HG03280 (cell line): Measurements from ENCODE around the gene TMEFF2.

Experiments
- ATAC-seq: cut with Tn5 transposase; IDR thresholded peaks from one replicate; pipeline ENCODE4 v1.9.1; 2021; ENCODE audit warnings: mild to moderate bottlenecking, moderate library complexity; ENCODE audit not compliant: unreplicated experiment

TMEFF2 gene

DNA sequence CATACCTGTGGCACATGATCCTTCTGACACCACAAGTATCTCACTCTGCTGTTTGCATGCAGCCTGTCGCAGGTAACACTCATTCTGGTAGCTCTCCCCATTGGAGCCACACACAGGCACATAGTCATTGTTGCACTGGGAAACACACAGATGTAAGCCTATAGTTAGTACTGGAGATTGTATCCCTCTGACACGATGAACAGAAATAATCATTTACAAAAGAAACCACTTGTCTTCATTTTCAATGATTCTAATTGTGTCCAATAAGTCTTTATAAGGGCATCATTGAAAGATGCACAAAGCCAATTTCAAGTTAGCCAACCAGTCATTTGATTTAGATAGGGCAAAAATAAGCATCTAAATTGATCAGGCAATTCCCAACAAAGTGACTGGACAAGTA lies 10.4 kb downstream of the TMEFF2 start:
- no peak for ATAC-seq

DNA sequence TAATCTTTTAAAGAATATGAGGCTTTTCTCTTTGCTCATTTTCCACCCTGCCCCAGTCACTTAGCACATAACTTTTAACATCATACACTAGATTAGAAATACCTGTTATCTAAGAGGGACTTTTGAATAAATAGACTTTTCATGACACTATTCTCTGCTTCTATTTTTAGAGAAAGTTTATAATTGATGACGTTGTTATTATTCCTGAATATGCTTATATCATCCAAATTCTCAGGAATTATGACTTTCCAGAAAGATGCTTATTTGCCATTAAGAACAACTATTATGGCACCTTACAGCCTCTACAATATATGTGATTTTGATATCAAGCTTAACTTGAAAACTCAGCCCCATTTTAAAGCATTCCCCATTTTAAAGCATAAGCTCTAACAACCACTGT lies 11.4 kb downstream of the TMEFF2 start:
- no peak for ATAC-seq

DNA sequence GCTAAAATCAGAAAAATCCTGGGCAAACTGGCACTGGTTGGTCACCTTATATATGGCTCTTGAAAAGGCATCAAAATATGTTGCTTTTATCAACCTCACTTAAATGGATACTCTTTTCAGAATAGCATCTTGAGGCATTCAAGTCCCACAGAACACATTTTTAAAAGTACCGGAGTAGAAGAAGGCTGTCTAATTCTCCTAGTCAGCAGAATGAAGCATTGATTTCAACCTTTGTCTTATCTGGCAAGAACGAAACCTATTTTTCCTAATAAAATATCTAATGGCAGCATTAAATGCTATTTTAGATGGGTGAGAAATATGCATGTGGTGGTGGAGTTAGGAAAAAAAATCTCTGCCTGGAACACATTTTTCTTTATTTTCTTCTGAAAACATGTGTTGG lies 27.8 kb downstream of the TMEFF2 start:
- no peak for ATAC-seq

DNA sequence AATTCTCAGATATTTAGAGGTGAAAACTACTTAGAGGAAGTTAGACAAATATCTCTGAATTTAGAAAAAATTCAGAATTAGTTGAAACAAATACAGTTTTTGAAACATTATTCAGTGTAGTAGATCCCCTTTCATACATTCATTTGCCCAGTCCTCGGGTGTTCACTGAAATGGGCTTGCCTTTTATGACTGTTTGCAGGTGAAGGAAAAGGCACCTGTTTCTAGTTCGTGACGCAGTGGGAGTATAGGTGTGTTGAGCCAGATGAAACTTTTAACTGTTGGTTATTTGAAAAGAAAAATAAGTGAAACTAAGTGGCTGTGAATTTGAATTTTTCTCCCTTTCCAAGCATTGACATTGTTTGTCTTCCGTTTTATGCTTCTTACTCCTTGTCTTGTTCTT lies 28.9 kb downstream of the TMEFF2 start:
- ATAC-seq = no peak

DNA sequence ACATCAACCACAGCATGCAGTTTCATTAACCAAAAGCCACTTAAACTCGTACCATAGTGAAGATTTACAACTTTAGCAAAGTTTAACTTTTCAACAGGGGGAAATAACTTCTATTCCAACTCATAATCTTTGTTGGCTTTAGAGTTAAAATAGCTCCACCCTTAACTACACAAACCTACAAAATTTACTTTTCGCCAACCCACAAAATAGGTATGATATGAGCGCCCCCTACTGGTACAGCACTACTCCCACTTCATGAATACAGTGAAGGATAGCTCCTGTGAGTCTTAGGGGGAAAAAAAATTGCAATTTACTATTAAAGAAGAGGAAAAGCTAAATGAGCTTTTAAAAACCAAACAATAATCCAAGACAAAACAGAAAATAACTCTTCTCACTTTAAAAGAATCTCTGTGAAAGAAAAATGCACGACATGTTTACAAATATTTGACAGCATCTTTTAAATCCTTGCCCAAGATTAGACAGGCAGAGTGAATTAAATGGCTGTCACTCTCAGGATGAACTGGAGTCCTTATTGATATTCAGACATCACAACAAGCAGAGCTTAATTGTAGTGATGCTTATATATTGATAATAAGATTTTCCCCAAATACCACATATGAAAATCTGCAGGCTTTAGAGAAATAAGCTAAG lies 32.2 kb downstream of the TMEFF2 start:
- ATAC-seq = no peak

DNA sequence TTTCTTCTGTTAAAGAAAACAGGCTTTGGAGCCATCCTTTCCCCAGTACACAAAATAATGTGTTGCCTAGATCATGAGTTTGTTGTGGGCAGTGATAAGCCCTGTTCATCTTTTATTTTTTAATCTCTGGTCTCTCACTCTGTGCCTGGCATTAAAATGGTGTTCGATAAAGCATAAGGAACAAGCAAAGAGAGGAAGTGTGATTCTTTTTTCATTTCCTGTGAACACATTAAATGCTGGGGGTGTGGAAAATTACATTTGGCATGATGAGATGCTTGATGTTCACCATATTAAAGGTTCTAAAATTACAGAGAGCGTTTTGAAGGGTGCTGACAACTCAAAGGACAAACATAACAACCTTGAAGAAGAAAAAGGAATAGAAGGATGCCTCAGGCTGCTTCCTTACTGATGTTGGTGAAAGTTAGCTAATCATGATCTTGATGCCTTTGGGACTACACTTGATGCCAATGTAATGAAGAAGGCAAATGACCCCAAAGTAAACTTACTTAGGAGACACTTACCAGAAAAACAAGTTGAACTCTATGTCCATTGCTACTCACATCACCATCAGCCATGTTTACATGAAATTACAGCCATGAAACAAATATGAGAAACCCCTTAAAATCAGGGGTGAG lies 33.0 kb downstream of the TMEFF2 start:
- no peak for ATAC-seq

GRCh38 chr2:192159736-192160135 lies 35.0 kb downstream of the TMEFF2 start:
- no peak for ATAC-seq

DNA sequence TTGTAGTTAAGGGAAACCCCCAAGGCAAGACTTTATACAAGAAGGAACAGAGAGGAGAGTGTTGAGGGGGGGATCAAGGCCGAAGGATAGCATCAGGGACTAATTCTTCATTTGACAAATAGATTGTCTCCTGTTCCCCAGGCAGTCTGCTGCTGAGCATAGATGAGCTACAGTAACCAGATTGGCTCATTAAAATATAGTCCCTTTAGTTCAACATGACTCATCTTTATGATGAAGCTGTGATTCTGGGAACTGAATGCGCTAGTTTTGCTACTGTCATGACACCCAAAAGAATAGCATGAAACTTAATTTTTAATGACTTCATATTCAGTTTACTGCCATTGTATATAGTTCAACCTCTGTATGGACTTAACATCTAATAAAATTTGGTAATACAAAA lies 35.5 kb downstream of the TMEFF2 start:
- no peak for ATAC-seq

GRCh38 chr2:192157776-192158175 lies 37.0 kb downstream of the TMEFF2 start:
- ATAC-seq = no peak

DNA sequence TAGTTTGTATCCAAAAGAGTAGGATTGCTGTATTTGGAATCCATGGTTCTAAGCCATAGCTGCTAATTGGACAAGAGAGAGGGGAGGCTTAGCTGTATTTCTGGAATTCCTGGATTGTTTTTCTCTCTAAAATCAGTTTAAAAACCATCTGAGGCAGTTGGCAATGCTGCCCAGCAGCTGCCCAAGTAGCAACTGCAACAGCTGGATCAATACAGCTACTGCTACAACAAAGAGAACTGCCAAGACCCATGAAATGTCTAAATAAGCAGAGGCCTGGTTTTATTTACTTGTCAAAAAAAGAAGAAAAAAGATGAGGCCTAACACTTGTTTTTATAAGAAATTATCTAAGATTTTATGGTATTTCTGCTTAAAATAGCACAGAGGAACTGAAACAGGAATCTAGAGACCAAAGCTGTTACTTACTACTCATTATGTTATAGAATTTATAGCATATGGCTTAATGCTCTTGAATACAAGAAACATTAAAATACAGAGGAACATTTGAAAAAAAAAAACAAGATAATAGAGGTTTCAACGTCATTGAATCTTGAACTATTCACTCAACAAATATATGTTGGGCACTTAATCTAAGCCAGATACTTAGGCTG lies 39.1 kb downstream of the TMEFF2 start:
- no peak for ATAC-seq

- no peak for ATAC-seq
Observed at GRCh38 chr2:192153561-192153960, 41.2 kb downstream of the TMEFF2 start.

- no peak for ATAC-seq
Observed at GRCh38 chr2:192151853-192152252, 42.9 kb downstream of the TMEFF2 start.

DNA sequence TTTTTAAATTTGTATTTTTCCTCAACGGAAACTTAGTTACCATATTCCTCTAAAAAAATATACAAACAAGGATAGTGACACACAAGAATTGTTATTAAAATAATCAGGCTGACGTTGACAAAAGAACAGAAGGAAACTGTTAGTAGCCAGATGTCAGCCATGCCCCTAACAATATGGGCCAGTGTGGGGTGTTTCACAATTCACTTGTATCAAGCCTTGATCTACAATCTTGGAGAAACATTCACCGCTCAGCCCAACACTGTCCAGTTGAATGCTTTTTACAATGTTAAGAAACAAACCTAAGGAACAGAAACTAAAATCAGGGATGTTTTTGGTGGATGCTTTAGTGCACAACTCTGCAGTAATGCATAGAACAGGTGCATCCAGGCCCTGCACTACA lies 44.6 kb downstream of the TMEFF2 start:
- no peak for ATAC-seq

DNA sequence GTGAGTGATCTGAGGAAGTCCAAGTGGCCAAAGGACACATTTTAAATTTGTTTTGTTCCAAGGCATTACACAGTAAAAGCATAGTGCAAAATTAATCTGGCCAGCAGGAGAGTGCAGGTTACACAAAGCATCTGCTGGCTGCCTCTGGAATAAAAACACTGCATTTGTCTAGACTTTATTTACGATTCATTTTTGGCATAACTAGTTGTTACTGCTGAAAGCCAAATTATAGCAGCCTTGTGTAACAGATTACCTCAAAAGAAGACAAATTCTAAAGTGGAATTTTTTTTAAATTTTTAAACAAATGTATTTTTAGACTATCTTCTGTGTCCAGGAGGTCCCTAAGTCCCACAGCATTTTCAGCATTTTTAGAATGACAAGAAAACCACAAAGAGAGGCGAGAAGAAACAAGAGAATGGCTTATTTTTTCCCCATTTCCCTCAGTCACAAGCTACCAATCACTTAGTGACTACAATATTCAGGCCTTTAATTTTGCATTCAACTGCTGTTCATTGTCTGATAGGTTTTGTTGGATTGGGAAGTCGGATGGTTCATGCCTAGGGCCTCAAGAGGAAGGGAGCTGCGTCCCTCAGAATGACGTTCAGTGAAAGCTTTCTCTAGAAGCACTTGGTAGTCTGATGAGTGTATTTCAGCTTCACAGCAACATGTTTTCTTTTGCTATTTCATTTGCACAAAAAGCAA lies 46.0 kb downstream of the TMEFF2 start:
- no peak for ATAC-seq

DNA sequence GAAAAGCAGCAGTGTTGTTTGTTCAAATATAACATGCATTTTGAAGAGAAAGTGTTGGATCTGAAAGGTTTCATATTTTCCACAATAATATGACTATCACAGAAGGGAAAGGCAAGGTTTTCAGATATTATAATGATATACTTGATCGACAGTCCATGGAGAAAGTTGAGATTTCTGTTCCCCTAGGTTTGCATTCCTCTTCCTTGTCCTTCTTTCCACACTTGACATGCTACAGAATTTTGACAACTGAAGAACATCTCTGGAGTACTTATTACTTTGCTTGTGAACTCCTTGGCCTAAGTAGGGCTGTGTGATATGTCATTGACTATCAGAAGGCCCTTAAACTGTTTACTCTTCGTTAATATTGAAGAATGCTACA lies 46.5 kb downstream of the TMEFF2 start:
- ATAC-seq = no peak

DNA sequence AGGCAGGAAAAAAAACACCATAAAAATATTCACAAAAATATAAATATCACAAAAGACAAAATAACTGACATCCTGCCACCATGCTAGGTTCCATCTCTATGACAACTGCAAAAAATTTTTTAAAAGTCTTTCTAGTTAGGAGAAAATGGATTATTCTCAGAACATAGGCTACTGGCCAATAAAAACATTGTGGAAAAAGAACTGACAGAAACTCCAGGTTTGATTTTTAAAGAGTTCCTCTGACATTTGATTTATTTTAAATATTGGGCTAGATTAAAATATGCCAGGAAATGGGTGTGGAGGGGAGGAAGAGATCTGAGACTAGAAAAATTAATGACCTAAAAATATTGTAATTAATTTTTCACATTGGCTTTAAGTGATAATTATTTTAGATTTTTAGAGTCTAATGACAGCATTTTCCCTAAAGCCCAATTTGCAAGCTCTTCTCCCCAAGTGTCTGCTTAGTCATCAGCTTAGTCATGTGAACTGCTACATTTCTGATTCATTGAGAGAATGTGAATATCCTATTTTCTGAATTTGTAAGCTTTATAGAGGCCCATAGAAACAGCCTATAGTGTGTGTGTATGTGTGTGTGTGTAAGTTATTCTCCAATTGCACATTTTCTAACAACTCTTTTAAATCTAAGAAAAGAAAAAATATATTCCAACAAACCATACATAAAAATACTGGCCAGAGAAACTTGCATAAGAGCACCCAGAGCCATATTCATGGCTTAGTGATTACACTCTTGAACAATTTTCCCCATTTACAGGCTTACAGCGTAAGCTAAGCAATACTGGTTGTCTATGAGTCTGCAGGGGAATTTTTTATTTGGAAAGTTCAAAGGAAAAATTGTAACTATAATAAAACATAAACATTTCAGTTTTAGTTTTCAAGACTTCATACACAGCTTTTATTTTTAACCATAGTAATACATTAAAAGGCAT lies 48.4 kb downstream of the TMEFF2 start:
- no peak for ATAC-seq

- ATAC-seq = no peak
Observed at GRCh38 chr2:192145496-192145895, 49.2 kb downstream of the TMEFF2 start.

GRCh38 chr2:192140236-192140839 lies 54.4 kb downstream of the TMEFF2 start:
- ATAC-seq = no peak

- no peak for ATAC-seq
Observed at GRCh38 chr2:192139813-192140212, 54.9 kb downstream of the TMEFF2 start.

DNA sequence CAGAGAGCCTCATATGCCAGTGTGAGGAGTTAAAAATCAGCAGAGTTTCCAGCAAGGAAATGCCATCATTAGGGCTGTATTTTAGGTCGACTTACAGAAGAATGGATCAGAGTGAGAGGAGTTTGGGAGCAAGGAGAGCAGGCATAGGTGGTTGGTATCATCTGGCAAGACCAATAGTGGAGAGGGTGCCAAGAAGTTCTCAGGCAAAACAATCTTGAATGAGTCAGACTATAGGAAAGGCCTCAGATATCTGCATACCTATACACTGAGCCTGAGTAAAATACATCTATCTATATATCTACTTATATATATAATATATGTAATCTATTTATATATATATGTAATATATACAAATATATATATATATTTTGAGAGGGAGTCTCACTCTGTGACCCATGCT lies 57.3 kb downstream of the TMEFF2 start:
- no peak for ATAC-seq
